Lung (tissue), 12 donors: ENCODE data around the gene NPB. TPM values are rescaled to one million over a fixed set of nuclear protein-coding genes. Genes with fewer than 3 reads are reported as not detected.

Experiments
- ATAC-seq: fragments of 200-7000 bp; cut with Tn5 transposase; one replicate; pipeline ENCODE4 v1.9.1; 2020; ENCODE audit warnings: moderate number of reproducible peaks; ENCODE audit not compliant: insufficient read depth, low FRiP score
- DNase-seq, 3 donors: peaks; one replicate each; pipeline ENCODE4 v3.0.0-alpha.2; 2013 to 2017
- H3K27ac ChIP-seq, 2 donors: one replicate each; pipeline ENCODE4 v1.5.1; 2013; ENCODE audit warnings: mild to moderate bottlenecking in 2 of 2, moderate library complexity in 2 of 2, control low read depth in 1 of 2, inconsistent platforms in 1 of 2, low read depth in 1 of 2, low read length in 1 of 2
- H3K27me3 ChIP-seq, 3 donors: one replicate each; pipeline ENCODE4 v1.5.1; 2013; ENCODE audit warnings: low read length in 2 of 3; ENCODE audit not compliant: control insufficient read depth in 3 of 3, insufficient read depth in 3 of 3
- H3K36me3 ChIP-seq, 4 donors: one replicate each; pipeline ENCODE4 v1.5.1; 2013; ENCODE audit warnings: low read length in 4 of 4, mild to moderate bottlenecking in 1 of 4, moderate library complexity in 1 of 4; ENCODE audit not compliant: control insufficient read depth in 4 of 4, insufficient read depth in 4 of 4
- H3K4me1 ChIP-seq, 5 donors: one replicate each; pipeline ENCODE4 v1.5.1; 2013; ENCODE audit warnings: low read length in 5 of 5, mild to moderate bottlenecking in 2 of 5, moderate library complexity in 1 of 5; ENCODE audit not compliant: control insufficient read depth in 5 of 5, insufficient read depth in 5 of 5
- H3K4me3 ChIP-seq: one replicate; pipeline ENCODE4 v1.5.1; 2013; ENCODE audit warnings: mild to moderate bottlenecking, control low read depth, moderate library complexity
- H3K9ac ChIP-seq, 2 donors: one replicate each; pipeline ENCODE4 v1.5.1; 2013; ENCODE audit warnings: low read length in 2 of 2, control low read depth in 1 of 2; ENCODE audit not compliant: insufficient read depth in 1 of 2
- H3K9me3 ChIP-seq, 4 donors: one replicate each; pipeline ENCODE4 v1.5.1; 2013; ENCODE audit warnings: low read length in 3 of 4, mild to moderate bottlenecking in 1 of 4, moderate library complexity in 1 of 4; ENCODE audit not compliant: control insufficient read depth in 4 of 4, insufficient read depth in 3 of 4
- WGBS, 2 donors: extraction: QIAGEN DNeasy Blood & Tissue Kit; methylation state at CpG; one replicate each; pipeline ENCODE4 v1.1.7; 2013; 5-methylcytosine and 5-hydroxymethylcytosine counted together
- polyA plus RNA-seq, 2 donors: library from polyadenylated mRNA; stranded (reverse); fragments of 200-250 nt; gene quantifications; one replicate each; pipeline ENCODE4 v1.2.1, GENCODE V29; 2013
- total RNA-seq, 2 donors: library from RNA; depleted of rRNA in 1 of 2; stranded (reverse); fragments of >200 nt in 1 of 2; gene quantifications; one replicate each; pipeline ENCODE4 v1.2.1, GENCODE V29; 2014 to 2021
- TF ChIP-seq, protein P1 (sequence below): IDR thresholded peaks from 2 replicates; pipeline ENCODE4 v1.5.1; 2012; ENCODE audit warnings: mild to moderate bottlenecking; ENCODE audit errors: control extremely low read depth, extremely low read depth
- donor health status: control.
- donor health status: control.
- donor health status: Bipolar disorder and iron deficiency.
- donor health status: healthy.
- donor health status: DM: yes; HTN: yes; CAD: no.

NPB gene
- total and polyA plus RNA-seq, 4 donors, result 0.41 to 0.55 (median 0.46) TPM

- no peak for DNase-seq
- no peak overlapping the region for H3K4me3 ChIP-seq
- peaks cover 0 to 11% (median 8%) of the 10 kb centered on the region in 4 donors for H3K36me3 ChIP-seq
- peaks cover 0 to 5% (median 0%) of the 10 kb centered on the region in 5 donors for H3K4me1 ChIP-seq
- H3K27ac ChIP-seq, result no peak overlapping the region
- no peaks in the 10 kb centered on the region for H3K9me3 ChIP-seq
- ATAC-seq, result no peak
- 95 to 96% methylated on average over 5 of the region's 5 CpGs for WGBS, 2 donors
- no peaks in the 10 kb centered on the region for H3K27me3 ChIP-seq
- TF ChIP-seq, protein P1, sequence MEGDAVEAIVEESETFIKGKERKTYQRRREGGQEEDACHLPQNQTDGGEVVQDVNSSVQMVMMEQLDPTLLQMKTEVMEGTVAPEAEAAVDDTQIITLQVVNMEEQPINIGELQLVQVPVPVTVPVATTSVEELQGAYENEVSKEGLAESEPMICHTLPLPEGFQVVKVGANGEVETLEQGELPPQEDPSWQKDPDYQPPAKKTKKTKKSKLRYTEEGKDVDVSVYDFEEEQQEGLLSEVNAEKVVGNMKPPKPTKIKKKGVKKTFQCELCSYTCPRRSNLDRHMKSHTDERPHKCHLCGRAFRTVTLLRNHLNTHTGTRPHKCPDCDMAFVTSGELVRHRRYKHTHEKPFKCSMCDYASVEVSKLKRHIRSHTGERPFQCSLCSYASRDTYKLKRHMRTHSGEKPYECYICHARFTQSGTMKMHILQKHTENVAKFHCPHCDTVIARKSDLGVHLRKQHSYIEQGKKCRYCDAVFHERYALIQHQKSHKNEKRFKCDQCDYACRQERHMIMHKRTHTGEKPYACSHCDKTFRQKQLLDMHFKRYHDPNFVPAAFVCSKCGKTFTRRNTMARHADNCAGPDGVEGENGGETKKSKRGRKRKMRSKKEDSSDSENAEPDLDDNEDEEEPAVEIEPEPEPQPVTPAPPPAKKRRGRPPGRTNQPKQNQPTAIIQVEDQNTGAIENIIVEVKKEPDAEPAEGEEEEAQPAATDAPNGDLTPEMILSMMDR, result no peak
- H3K9ac ChIP-seq, result no peak overlapping the region
Observed at GRCh38 chr17:81877569-81877968, 24.5 kb upstream of the NPB start.

GRCh38 chr17:81878294-81878693 lies 23.7 kb upstream of the NPB start:
- 95 to 97% methylated on average over 3 of the region's 3 CpGs for WGBS, 2 donors
- no peak overlapping the region for H3K27ac ChIP-seq
- no peaks in the 10 kb centered on the region for H3K4me1 ChIP-seq
- ATAC-seq (no peak), DNase-seq (no peak)
- TF ChIP-seq, protein P1, result no peak
- H3K36me3 ChIP-seq, result peaks cover 0 to 11% (median 8%) of the 10 kb centered on the region in 4 donors
- H3K9me3 ChIP-seq, result no peaks in the 10 kb centered on the region
- H3K27me3 ChIP-seq, result no peaks in the 10 kb centered on the region
- no peak overlapping the region for H3K4me3 ChIP-seq
- H3K9ac ChIP-seq, result no peak overlapping the region

DNA sequence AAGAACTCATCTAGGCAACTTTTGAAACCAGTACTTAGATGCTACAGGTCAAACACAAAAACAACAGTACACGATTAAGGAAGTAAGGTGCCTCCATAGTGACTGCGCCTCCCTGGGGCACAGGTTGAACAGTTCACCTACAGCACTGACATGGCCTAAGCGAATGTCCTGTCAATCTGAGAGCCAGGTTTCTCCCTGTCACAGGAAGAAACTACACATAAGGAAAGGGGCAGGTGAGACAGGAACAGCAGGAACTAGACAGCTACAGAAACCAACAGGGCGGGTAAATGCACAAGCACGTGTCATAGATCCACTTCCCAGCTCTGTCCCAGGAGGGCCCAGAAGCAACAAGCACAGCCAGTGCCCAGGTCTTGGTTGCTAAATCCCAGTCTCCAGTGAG lies 22.9 kb upstream of the NPB start:
- no peak overlapping the region for H3K27ac ChIP-seq
- peaks cover 0 to 12% (median 9%) of the 10 kb centered on the region in 4 donors for H3K36me3 ChIP-seq
- H3K4me3 ChIP-seq, result no peak overlapping the region
- H3K9ac ChIP-seq, result no peak overlapping the region
- TF ChIP-seq, protein P1, result no peak
- ATAC-seq (no peak), DNase-seq (no peak)
- no peaks in the 10 kb centered on the region for H3K4me1 ChIP-seq
- WGBS, 2 donors, result 93 to 95% methylated on average over 5 of the region's 5 CpGs
- no peaks in the 10 kb centered on the region for H3K27me3 ChIP-seq
- H3K9me3 ChIP-seq, result no peaks in the 10 kb centered on the region

DNA sequence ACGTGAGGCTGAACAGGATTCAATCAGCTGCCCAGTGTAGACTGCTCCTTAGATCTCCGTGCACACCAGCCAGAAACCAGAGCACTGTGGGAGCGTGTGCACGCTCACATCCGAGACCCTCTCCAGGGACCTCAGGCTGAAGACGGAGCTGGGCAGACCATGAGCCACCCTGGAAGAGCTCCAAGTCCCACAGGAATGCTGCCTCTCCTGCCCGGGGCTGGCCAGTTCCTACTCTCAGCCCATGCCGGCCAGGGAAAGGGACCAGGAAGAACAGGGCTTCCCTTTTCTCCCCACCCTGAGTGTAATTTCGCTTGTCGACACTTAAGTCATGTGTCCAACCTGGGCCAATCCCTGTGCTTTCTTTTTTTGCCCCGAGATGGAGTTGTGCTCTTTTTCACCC lies 17.5 kb upstream of the NPB start:
- no peaks in the 10 kb centered on the region for H3K4me1 ChIP-seq
- H3K36me3 ChIP-seq, result peaks cover 18 to 45% (median 29%) of the 10 kb centered on the region in 4 donors
- no peak overlapping the region for H3K9ac ChIP-seq
- H3K27ac ChIP-seq, result no peak overlapping the region
- 76 to 83% methylated on average over 11 of the region's 11 CpGs for WGBS, 2 donors
- H3K27me3 ChIP-seq, result no peaks in the 10 kb centered on the region
- no peak overlapping the region for H3K4me3 ChIP-seq
- TF ChIP-seq, protein P1, result no peak
- no peak for ATAC-seq
- no peaks in the 10 kb centered on the region for H3K9me3 ChIP-seq
- DNase-seq, result no peak
